ENCODE results near the gene HIF1AN. TPM values are rescaled to one million over a fixed set of nuclear protein-coding genes. Genes with fewer than 3 reads are reported as not detected.
A peak's percentile ranks its signal among the peaks of the same experiment; 100 is the strongest.

The HIF1AN gene
- total RNA-seq, 2 experiments from 2014 or later: 52.3 to 56.4 TPM

GRCh38 chr10:100508691-100509150 lies 27.0 kb upstream of the HIF1AN start:
- Mint-ChIP-seq H3K27me3 (no peaks in the 10 kb centered on the region), H3K4me3 (peak overlapping the region; percentile 87), H3K27ac (peak overlapping the region; percentile 97), H3K36me3 (peaks cover 48% of the 10 kb centered on the region), H3K4me1 (peaks cover 88% of the 10 kb centered on the region), H3K9me3 (no peaks in the 10 kb centered on the region)
- ATAC-seq (ENCODE audit: low read depth): peak; percentile 51
- POLR2A ChIA-PET: interaction anchor here (0.6 to 6.3 kb wide), 21 partner anchors 9 to 403 kb away, joined by 3 to 99 read pairs (median 5); partner anchors contain the start of genes HIF1AN, SCD, SEC31B and SLF2
- DNase-seq: peak; percentile 48

GRCh38 chr10:100509241-100509840 lies 26.4 kb upstream of the HIF1AN start:
- peaks cover 51% of the 10 kb centered on the region for H3K36me3 Mint-ChIP-seq
- peak overlapping the region; percentile 97 for H3K27ac Mint-ChIP-seq
- ATAC-seq (ENCODE audit: low read depth) (peak; percentile 60), DNase-seq (peak; percentile 69)
- H3K9me3 Mint-ChIP-seq: no peaks in the 10 kb centered on the region
- no peaks in the 10 kb centered on the region for H3K27me3 Mint-ChIP-seq
- peak overlapping the region; percentile 87 for H3K4me3 Mint-ChIP-seq
- POLR2A ChIA-PET: interaction anchor here (0.8 to 6.3 kb wide), 15 partner anchors 9 to 403 kb away, joined by 3 to 99 read pairs (median 7); partner anchors contain the start of genes SCD, SEC31B and SLF2
- peaks cover 82% of the 10 kb centered on the region for H3K4me1 Mint-ChIP-seq

GRCh38 chr10:100510533-100511308 lies 25.0 kb upstream of the HIF1AN start:
- DNase-seq (peak; percentile 74), ATAC-seq (ENCODE audit: low read depth) (peak; percentile 79)
- Mint-ChIP-seq H3K36me3 (peaks cover 47% of the 10 kb centered on the region), H3K9me3 (no peaks in the 10 kb centered on the region), H3K4me3 (peak overlapping the region; percentile 87), H3K4me1 (peaks cover 72% of the 10 kb centered on the region), H3K27me3 (no peaks in the 10 kb centered on the region), H3K27ac (peak overlapping the region; percentile 97)
- POLR2A ChIA-PET: interaction anchor here (0.8 to 6.3 kb wide), 13 partner anchors 8 to 164 kb away, joined by 3 to 99 read pairs (median 6); partner anchors contain the start of genes HIF1AN and SCD

GRCh38 chr10:100515612-100516011 lies 20.1 kb upstream of the HIF1AN start:
- H3K27ac Mint-ChIP-seq: peak overlapping the region; percentile 51
- peaks cover 40% of the 10 kb centered on the region for H3K36me3 Mint-ChIP-seq
- peaks cover 59% of the 10 kb centered on the region for H3K4me1 Mint-ChIP-seq
- ATAC-seq (ENCODE audit: low read depth) (no peak), DNase-seq (no peak)
- POLR2A ChIA-PET: no interaction called here
- H3K9me3 Mint-ChIP-seq: no peaks in the 10 kb centered on the region
- no peak overlapping the region for H3K4me3 Mint-ChIP-seq
- no peaks in the 10 kb centered on the region for H3K27me3 Mint-ChIP-seq

GRCh38 chr10:100516847-100517246 lies 18.9 kb upstream of the HIF1AN start:
- peaks cover 48% of the 10 kb centered on the region for H3K4me1 Mint-ChIP-seq
- POLR2A ChIA-PET: interaction anchor here (2.3 to 3.3 kb wide), 2 partner anchors 9 to 34 kb away, joined by 25 to 26 read pairs; no protein-coding TSS in a partner anchor
- peaks cover 40% of the 10 kb centered on the region for H3K36me3 Mint-ChIP-seq
- H3K27ac Mint-ChIP-seq: peak overlapping the region; percentile 52
- H3K9me3 Mint-ChIP-seq: no peaks in the 10 kb centered on the region
- ATAC-seq (ENCODE audit: low read depth) (no peak), DNase-seq (no peak)
- no peak overlapping the region for H3K4me3 Mint-ChIP-seq
- no peaks in the 10 kb centered on the region for H3K27me3 Mint-ChIP-seq

GRCh38 chr10:100518761-100519241 lies 16.9 kb upstream of the HIF1AN start:
- Mint-ChIP-seq H3K27me3 (no peaks in the 10 kb centered on the region), H3K9me3 (no peaks in the 10 kb centered on the region), H3K36me3 (peaks cover 32% of the 10 kb centered on the region), H3K27ac (peak overlapping the region; percentile 50), H3K4me3 (peak overlapping the region; percentile 39), H3K4me1 (peaks cover 35% of the 10 kb centered on the region)
- peak; percentile 69 for ATAC-seq (ENCODE audit: low read depth)
- DNase-seq: peak; percentile 54
- POLR2A ChIA-PET: interaction anchor here (0.6 to 3.3 kb wide), 11 partner anchors 8 to 232 kb away, joined by 3 to 26 read pairs (median 3); no protein-coding TSS in a partner anchor

- Mint-ChIP-seq H3K27me3 (no peaks in the 10 kb centered on the region), H3K36me3 (peaks cover 29% of the 10 kb centered on the region), H3K4me3 (peak within 1 kb of the TSS; percentile 39), H3K9me3 (no peaks in the 10 kb centered on the region), H3K4me1 (peaks cover 36% of the 10 kb centered on the region), H3K27ac (peak within 1 kb of the TSS; percentile 50)
- DNase-seq: no peak
- ATAC-seq (ENCODE audit: low read depth): peak; percentile 23
- POLR2A ChIA-PET: interaction anchor here (0.6 to 3.3 kb wide), 10 partner anchors 9 to 233 kb away, joined by 3 to 26 read pairs (median 4); no protein-coding TSS in a partner anchor
These were observed 16.3 kb upstream of the HIF1AN start, which contains the start of gene SEC31B for GRCh38 chr10:100519311-100520051. TSS of gene SEC31B (minus strand) at chr10:100519861. CDS start at chr10:100516952, 2,909 bp downstream.

- Mint-ChIP-seq H3K4me3 (no peak overlapping the region), H3K27ac (peak overlapping the region; percentile 11), H3K9me3 (no peaks in the 10 kb centered on the region), H3K27me3 (no peaks in the 10 kb centered on the region), H3K36me3 (peaks cover 27% of the 10 kb centered on the region), H3K4me1 (peaks cover 33% of the 10 kb centered on the region)
- ATAC-seq (ENCODE audit: low read depth) (no peak), DNase-seq (no peak)
- POLR2A ChIA-PET: interaction anchor here (0.8 to 2.1 kb wide), 2 partner anchors 12 to 39 kb away, joined by 3 to 7 read pairs; no protein-coding TSS in a partner anchor
These were observed 14.9 kb upstream of the HIF1AN start for GRCh38 chr10:100520811-100521210.

GRCh38 chr10:100522107-100522801 lies 13.5 kb upstream of the HIF1AN start:
- Mint-ChIP-seq H3K4me3 (no peak overlapping the region), H3K9me3 (no peaks in the 10 kb centered on the region), H3K4me1 (peaks cover 30% of the 10 kb centered on the region), H3K27ac (peak overlapping the region; percentile 6), H3K27me3 (no peaks in the 10 kb centered on the region), H3K36me3 (peaks cover 28% of the 10 kb centered on the region)
- DNase-seq (no peak), ATAC-seq (ENCODE audit: low read depth) (no peak)
- POLR2A ChIA-PET: interaction anchor here (1.2 to 1.3 kb wide), 3 partner anchors 11 to 39 kb away, joined by 3 to 5 read pairs (median 3); no protein-coding TSS in a partner anchor

GRCh38 chr10:100522945-100523344 lies 12.8 kb upstream of the HIF1AN start:
- no peak for DNase-seq
- Mint-ChIP-seq H3K36me3 (peaks cover 28% of the 10 kb centered on the region), H3K9me3 (no peaks in the 10 kb centered on the region), H3K4me1 (peaks cover 27% of the 10 kb centered on the region), H3K27me3 (no peaks in the 10 kb centered on the region), H3K27ac (no peak overlapping the region), H3K4me3 (no peak overlapping the region)
- ATAC-seq (ENCODE audit: low read depth): no peak
- POLR2A ChIA-PET: interaction anchor here (1.2 to 1.3 kb wide), 3 partner anchors 12 to 40 kb away, joined by 3 to 5 read pairs (median 3); no protein-coding TSS in a partner anchor

GRCh38 chr10:100524206-100524605 lies 11.5 kb upstream of the HIF1AN start:
- no peaks in the 10 kb centered on the region for H3K27me3 Mint-ChIP-seq
- H3K27ac Mint-ChIP-seq: peak overlapping the region; percentile 23
- DNase-seq (no peak), ATAC-seq (ENCODE audit: low read depth) (no peak)
- no peak overlapping the region for H3K4me3 Mint-ChIP-seq
- POLR2A ChIA-PET: interaction anchor here (0.7 to 1.7 kb wide), 2 partner anchors 15 to 43 kb away, joined by 3 to 5 read pairs; no protein-coding TSS in a partner anchor
- H3K9me3 Mint-ChIP-seq: no peaks in the 10 kb centered on the region
- peaks cover 22% of the 10 kb centered on the region for H3K4me1 Mint-ChIP-seq
- H3K36me3 Mint-ChIP-seq: peaks cover 33% of the 10 kb centered on the region

GRCh38 chr10:100524638-100525037 lies 11.1 kb upstream of the HIF1AN start:
- Mint-ChIP-seq H3K36me3 (peaks cover 34% of the 10 kb centered on the region), H3K27me3 (no peaks in the 10 kb centered on the region), H3K9me3 (no peaks in the 10 kb centered on the region), H3K4me1 (peaks cover 21% of the 10 kb centered on the region), H3K4me3 (no peak overlapping the region), H3K27ac (peak overlapping the region; percentile 35)
- ATAC-seq (ENCODE audit: low read depth): no peak
- no peak for DNase-seq
- POLR2A ChIA-PET: interaction anchor here (0.7 to 1.7 kb wide), 2 partner anchors 16 to 43 kb away, joined by 3 to 5 read pairs; no protein-coding TSS in a partner anchor

Data from activated naive CD8-positive, alpha-beta T cell treated with anti-CD3 and anti-CD28 coated beads, Interleukin-2, amount 10 ng/mL, durations not matched to agents 7 days and 5 days (primary cell).